Esophagus muscularis mucosa (tissue), 4 donors: ENCODE data around the gene IFIT1B. TPM values are rescaled to one million over a fixed set of nuclear protein-coding genes. Genes with fewer than 3 reads are reported as not detected.

Source experiments
- DNase-seq: peaks from one replicate; pipeline ENCODE4 v3.0.0-alpha.2; 2017; ENCODE audit errors: extremely low spot score
- H3K27ac ChIP-seq, 4 donors: fragments of 200-600 bp; sonication (generic); replicated peaks in 1 of 4; 1 replicate in 3 of 4; 2 replicates in 1 of 4; pipeline ENCODE4 v1.5.1; 2016 to 2019; ENCODE audit warnings: mild to moderate bottlenecking in 1 of 4
- H3K27me3 ChIP-seq, 4 donors: fragments of 200-600 bp; sonication (generic); one replicate each; pipeline versions ENCODE4 v1.5.1 to v1.6.0; 2016 to 2019
- H3K36me3 ChIP-seq, 4 donors: fragments of 200-600 bp; sonication (generic); one replicate each; pipeline ENCODE4 v1.5.1; 2016 to 2019
- H3K4me1 ChIP-seq, 4 donors: fragments of 200-600 bp; sonication (generic); one replicate each; pipeline ENCODE4 v1.5.1; 2016 to 2019
- H3K4me3 ChIP-seq, 4 donors: fragments of 200-600 bp; sonication (generic); 1 replicate in 2 of 4; 2 replicates in 2 of 4; pipeline ENCODE4 v1.5.1; 2016 to 2019; ENCODE audit warnings: mild to moderate bottlenecking in 4 of 4, moderate library complexity in 1 of 4
- H3K9me3 ChIP-seq, 4 donors: fragments of 200-600 bp; sonication (generic); 1 replicate in 3 of 4; 2 replicates in 1 of 4; pipeline ENCODE4 v1.5.1; 2016 to 2019
- EP300 ChIP-seq: sonication (generic); formaldehyde crosslinking; IDR thresholded peaks from one replicate; pipeline ENCODE4 v1.6.1; 2017; ENCODE audit warnings: antibody characterized with exemption
- POLR2A ChIP-seq: fragments of 450-650 bp; IDR thresholded peaks from one replicate; pipeline ENCODE4 v1.6.1; 2017; ENCODE audit warnings: antibody characterized with exemption, moderate library complexity, mild to moderate bottlenecking, low read depth
- POLR2AphosphoS5 ChIP-seq, 2 donors: sonication (generic); formaldehyde crosslinking; IDR thresholded peaks; one replicate each; pipeline ENCODE4 v1.6.1; 2017; ENCODE audit warnings: antibody characterized with exemption in 2 of 2
- WGBS: methylation state at CpG from one replicate; pipeline ENCODE4 v1.1.5; 2018; 5-methylcytosine and 5-hydroxymethylcytosine counted together
- intact Hi-C: fragments of 100-400 bp; cut with DNase I; formaldehyde crosslinking; loops from one replicate; pipeline ENCODE4 v1.15.1; 2023
- total RNA-seq, 4 donors: library from RNA; depleted of rRNA; stranded (reverse); fragments of >200 nt; gene quantifications; one replicate each; pipeline versions ENCODE4 v1.1.0 to v1.2.1, GENCODE V29; 2016
- TF ChIP-seq, protein P1 (sequence below), 3 experiments: fragments of 200-600 bp in 2 of 3; fragments of 450-650 bp in 1 of 3; sonication (generic) in 2 of 3; IDR thresholded peaks; one replicate each; pipeline ENCODE4 v1.5.1; 2017 to 2019; ENCODE audit warnings: antibody characterized with exemption in 3 of 3, mild to moderate bottlenecking in 2 of 3, moderate library complexity in 1 of 3

IFIT1B gene
- total RNA-seq, 4 donors from 2014 or later: 0.33 TPM; not detected in 3

DNA sequence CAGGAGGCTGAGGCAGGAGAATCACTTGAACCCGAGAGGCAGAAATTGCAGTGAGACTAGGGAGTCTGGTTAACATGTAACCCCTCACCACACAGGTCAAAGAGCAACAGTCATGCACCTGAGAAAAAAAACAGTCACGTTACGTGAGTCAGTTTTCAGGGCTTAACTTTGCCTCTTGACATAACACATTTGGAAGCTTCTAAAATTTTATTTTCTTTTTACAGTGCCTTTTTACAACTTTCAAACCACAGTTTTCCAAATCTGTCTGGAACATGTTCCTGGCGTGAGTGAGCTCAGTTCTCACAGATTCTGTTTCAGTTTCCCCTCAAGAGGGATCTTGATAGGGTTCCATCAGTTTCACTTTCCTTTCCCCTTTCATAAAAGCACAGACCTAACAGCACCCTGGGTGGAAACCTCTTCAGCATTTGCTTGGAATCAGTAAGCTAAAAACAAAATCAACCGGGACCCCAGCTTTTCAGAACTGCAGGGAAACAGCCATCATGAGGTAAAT is 45.7 kb upstream of the IFIT1B start:
- H3K9me3 ChIP-seq: no peaks in the 10 kb centered on the region
- H3K27me3 ChIP-seq: no peaks in the 10 kb centered on the region
- TF ChIP-seq POLR2AphosphoS5 (IDR thresholded peaks at IDR 0.05) (peak; percentile 16 to 41), EP300 (no peak)
- TF ChIP-seq, protein P1, sequence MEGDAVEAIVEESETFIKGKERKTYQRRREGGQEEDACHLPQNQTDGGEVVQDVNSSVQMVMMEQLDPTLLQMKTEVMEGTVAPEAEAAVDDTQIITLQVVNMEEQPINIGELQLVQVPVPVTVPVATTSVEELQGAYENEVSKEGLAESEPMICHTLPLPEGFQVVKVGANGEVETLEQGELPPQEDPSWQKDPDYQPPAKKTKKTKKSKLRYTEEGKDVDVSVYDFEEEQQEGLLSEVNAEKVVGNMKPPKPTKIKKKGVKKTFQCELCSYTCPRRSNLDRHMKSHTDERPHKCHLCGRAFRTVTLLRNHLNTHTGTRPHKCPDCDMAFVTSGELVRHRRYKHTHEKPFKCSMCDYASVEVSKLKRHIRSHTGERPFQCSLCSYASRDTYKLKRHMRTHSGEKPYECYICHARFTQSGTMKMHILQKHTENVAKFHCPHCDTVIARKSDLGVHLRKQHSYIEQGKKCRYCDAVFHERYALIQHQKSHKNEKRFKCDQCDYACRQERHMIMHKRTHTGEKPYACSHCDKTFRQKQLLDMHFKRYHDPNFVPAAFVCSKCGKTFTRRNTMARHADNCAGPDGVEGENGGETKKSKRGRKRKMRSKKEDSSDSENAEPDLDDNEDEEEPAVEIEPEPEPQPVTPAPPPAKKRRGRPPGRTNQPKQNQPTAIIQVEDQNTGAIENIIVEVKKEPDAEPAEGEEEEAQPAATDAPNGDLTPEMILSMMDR (IDR thresholded peaks at IDR 0.05): no peak
- WGBS: 18% methylated on average over 5 of the region's 5 CpGs
- H3K27ac ChIP-seq: peak overlapping the region; percentile 63 to 83 (median 70)
- H3K4me3 ChIP-seq: peak overlapping the region; percentile 39 to 53 (median 44)
- intact Hi-C loops: no loop called here
- H3K4me1 ChIP-seq: peaks cover 63 to 78% (median 70%) of the 10 kb centered on the region in 4 donors
- H3K36me3 ChIP-seq: no peaks in the 10 kb centered on the region
- DNase-seq: no peak

DNA sequence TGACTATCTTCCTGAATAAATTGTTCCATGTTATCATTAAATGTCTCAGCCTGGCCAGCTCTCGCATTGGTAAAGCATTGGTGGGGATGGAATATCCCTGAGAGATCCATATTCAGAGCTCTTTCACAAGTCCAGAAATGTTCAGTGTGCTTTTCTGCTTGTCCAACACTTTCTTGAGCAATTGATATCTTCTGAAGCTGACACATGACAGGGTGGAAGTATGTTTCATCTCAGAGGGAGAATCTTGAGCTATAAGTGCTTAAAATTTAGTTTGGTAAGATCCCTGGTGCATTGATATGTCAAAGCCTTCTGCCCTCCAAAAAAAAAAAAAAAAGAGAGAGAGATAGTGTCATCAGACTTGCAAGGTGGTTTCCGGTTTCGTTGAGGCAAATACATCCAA is 42.6 kb upstream of the IFIT1B start:
- Histone ChIP-seq H3K27ac (no peak overlapping the region), H3K4me3 (no peak overlapping the region), H3K27me3 (no peaks in the 10 kb centered on the region), H3K9me3 (no peaks in the 10 kb centered on the region), H3K36me3 (peaks cover 0 to 29% (median 16%) of the 10 kb centered on the region in 4 donors), H3K4me1 (peaks cover 37 to 52% (median 50%) of the 10 kb centered on the region in 4 donors)
- WGBS: 97% methylated on average over 3 of the region's 3 CpGs
- no peak for DNase-seq
- no peak for TF ChIP-seq POLR2AphosphoS5 (IDR thresholded peaks at IDR 0.05)
- TF ChIP-seq POLR2A: no peak
- TF ChIP-seq, protein P1 (IDR thresholded peaks at IDR 0.05): no peak
- no peak for TF ChIP-seq EP300
- intact Hi-C loops: loop anchor here (5.0 kb wide), 1 partner anchor 37 kb away; no protein-coding TSS in a partner anchor

DNA sequence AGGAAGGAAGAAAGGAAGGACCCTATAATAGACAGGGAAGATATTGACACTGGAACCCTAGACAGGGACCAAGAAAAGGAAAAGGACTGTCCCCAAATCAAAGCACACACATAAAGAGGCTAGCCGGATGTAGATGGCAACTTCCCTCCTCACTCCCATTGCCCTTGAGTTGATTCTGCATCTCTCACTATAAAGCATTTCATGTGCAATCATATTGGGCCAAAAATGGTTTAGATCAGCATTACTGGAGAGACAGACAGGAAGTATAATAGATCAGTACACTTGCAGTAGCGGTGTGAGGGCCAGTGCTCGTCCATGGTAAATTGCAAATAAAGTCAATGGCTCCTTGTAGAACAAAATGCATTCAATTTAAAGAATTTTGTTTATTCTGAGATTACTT is 41.6 kb upstream of the IFIT1B start:
- intact Hi-C loops: loop anchor here (5.0 kb wide), 1 partner anchor 36 kb away; no protein-coding TSS in a partner anchor
- no peak for DNase-seq

DNA sequence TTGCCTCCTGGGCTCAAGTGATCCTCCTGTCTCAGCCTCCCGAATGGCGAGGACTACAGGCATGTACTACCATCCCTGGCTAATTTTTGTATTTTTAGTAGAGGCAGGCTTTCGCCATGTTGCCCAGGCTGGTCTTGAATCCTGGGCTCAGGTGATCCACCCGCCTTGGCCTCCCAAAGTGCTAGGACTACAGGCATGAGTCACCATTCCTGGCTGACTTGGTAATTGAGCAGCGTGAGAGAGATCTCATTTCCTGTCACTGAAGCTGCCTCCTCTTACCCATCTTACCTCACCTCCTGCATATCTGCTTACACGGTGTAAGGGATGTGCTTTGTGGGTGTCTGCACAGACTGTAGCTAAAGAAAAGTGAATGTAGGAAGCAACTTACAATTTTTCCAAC is 40.4 kb upstream of the IFIT1B start:
- no peaks in the 10 kb centered on the region for H3K27me3 ChIP-seq
- WGBS: 82% methylated on average over 6 of the region's 6 CpGs
- intact Hi-C loops: loop anchor here (5.0 kb wide), 1 partner anchor 35 kb away; no protein-coding TSS in a partner anchor
- no peak overlapping the region for H3K4me3 ChIP-seq
- no peaks in the 10 kb centered on the region for H3K9me3 ChIP-seq
- no peak for DNase-seq
- H3K36me3 ChIP-seq: peaks cover 0 to 34% (median 16%) of the 10 kb centered on the region in 4 donors
- no peak overlapping the region for H3K27ac ChIP-seq
- peaks cover 21 to 36% (median 35%) of the 10 kb centered on the region in 4 donors for H3K4me1 ChIP-seq
- TF ChIP-seq, protein P1 (IDR thresholded peaks at IDR 0.05): no peak
- no peak for TF ChIP-seq POLR2AphosphoS5 (IDR thresholded peaks at IDR 0.05)
- TF ChIP-seq EP300: no peak
- no peak for TF ChIP-seq POLR2A

More for the DNA sequence above, 41.6 kb upstream of the IFIT1B start:
- no peaks in the 10 kb centered on the region for H3K27me3 ChIP-seq
- TF ChIP-seq EP300 (no peak), POLR2AphosphoS5 (IDR thresholded peaks at IDR 0.05) (no peak), POLR2A (no peak)
- TF ChIP-seq, protein P1 (IDR thresholded peaks at IDR 0.05): no peak
- no peaks in the 10 kb centered on the region for H3K9me3 ChIP-seq
- WGBS: 95% methylated on average over 3 of the region's 3 CpGs
- H3K4me1 ChIP-seq: peaks cover 27 to 42% (median 41%) of the 10 kb centered on the region in 4 donors
- H3K27ac ChIP-seq: no peak overlapping the region
- H3K4me3 ChIP-seq: no peak overlapping the region
- H3K36me3 ChIP-seq: peaks cover 0 to 34% (median 16%) of the 10 kb centered on the region in 4 donors
